Jurkat, Clone E6-1 (cell line): ENCODE measurements around the gene PUSL1.
A peak's percentile ranks its signal among the peaks of the same experiment; 100 is the strongest.
"Not testable (repeated sequence)": the region's sequence is repeated elsewhere in the genome, so short reads cannot be mapped to it uniquely, and the experiment has no call there.

ENCODE experiments used
- DNase-seq: peaks from one replicate; pipeline ENCODE4 v3.0.0-alpha.2; 2011; ENCODE audit warnings: low read depth, low spot score
- H3K4me3 ChIP-seq: 2 replicates; pipeline ENCODE4 v1.5.1; 2011; ENCODE audit warnings: mild to moderate bottlenecking, low read length, control low read depth, moderate library complexity

PUSL1 gene

DNA sequence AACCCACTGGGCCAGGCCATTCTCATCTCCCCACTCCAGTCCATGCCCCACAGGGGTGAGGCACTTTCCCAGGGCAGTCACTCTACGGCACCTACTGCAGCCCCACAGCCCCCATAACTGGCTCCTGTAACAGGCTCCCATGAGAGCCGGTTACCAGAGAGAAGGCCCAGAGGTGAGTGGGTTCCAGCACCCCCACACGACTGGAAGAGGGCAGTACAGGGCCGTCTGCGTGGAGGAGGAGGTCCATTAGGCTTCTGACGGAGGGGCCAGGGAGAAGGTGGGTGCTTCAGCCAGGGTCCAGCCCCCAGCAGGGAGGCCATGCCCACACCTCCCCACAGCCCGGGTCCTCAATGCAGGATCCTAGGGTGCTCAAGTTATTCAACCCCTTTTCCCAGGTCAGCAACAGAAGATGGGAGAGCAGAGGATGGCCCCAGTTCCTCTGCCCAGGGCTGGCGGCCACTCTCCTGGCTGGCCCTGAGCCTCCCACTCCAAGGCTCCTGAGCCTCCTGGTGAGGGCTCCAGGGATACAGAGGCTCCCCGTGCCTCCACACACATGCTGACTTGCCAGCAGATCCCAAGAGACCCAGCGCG, 2.2 kb upstream of the PUSL1 start:
- DNase-seq, result no peak
- peak overlapping the region; percentile 81 for H3K4me3 ChIP-seq

DNA sequence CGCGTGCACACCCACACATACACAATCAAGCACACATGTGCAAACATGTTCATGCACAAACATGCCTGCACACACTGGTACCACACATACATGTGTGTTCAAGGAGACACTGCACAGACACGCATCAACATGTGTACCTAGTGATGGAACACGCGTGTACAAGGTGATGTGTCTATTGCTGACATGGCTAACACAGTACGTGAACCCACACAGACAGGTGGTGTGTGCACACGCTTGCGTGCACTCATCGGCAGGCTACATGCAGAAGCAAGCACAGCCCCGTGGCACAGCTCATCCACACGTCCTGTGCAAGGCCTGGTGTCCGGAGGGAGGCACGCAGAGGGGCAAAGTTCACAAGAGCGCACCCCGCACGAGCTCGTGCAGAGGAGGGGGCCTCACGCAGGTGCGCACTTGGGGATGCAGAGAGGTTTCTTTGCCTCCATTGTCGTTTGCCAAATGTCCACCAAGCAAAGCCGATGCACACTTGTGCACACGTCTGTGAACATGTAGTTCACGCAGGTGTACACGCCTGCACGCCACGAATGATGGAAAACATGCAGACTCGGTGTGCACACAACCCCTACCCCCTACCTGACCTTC, 1.6 kb upstream of the PUSL1 start:
- no peak for DNase-seq
- peak overlapping the region; percentile 81 for H3K4me3 ChIP-seq

DNA sequence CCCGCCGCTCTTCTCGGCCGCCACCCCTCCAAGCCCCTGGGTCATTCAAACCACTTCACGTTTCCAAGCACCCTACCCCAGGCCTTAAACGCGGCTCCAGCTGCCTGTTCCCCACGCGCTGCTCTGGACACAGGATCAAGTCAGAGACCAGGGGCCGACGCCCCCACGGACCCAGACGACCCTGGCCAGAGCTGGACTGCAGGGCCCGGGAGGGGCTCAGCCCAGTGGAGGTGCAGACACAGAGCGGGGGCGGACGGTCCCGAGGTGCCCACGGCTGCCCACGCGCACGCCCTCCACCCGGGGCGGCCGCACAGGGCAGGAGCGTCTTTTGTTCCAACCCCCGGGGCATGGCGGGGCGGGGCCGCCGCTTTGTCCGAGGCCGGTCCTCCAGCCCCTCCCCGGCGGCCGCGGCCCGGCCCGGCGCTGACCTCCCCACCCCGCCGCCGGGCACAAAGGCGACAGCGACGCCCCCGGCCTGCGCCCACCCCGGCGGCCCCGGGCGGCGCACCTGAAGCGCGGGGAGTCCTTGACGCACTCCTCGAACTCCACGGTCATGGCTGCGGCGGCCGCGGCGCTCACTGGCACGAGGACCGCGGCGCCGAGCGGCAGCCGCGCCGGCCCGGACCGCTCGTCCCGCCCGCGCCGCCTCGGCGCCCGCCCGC, 1.0 kb upstream of the PUSL1 start:
- no peak for DNase-seq
- H3K4me3 ChIP-seq, result peak overlapping the region; percentile 81

DNA sequence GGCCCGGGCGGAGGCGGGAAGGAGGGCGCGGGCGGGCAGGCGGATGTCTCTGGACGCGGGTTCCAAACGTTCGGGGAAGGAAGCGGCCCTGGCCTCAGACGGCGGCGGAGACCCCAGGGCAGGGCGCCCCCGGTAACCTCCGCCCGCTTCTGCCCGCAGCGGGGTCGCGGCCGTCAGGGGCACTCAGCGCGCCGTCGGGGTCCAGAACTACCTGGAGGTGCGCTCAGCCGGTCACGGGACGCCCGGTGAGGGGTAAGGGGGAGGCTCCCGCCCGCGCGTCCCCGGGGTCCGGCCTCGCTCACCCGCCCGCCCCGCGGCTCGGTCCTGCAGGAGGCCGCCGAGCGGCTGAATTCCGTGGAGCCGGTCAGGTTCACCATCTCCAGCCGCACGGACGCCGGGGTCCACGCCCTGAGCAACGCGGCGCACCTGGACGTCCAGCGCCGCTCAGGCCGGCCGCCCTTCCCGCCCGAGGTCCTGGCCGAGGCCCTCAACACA, 406 bp downstream of the PUSL1 start:
- H3K4me3 ChIP-seq, result peak overlapping the region; percentile 64
- DNase-seq, result no peak

DNA sequence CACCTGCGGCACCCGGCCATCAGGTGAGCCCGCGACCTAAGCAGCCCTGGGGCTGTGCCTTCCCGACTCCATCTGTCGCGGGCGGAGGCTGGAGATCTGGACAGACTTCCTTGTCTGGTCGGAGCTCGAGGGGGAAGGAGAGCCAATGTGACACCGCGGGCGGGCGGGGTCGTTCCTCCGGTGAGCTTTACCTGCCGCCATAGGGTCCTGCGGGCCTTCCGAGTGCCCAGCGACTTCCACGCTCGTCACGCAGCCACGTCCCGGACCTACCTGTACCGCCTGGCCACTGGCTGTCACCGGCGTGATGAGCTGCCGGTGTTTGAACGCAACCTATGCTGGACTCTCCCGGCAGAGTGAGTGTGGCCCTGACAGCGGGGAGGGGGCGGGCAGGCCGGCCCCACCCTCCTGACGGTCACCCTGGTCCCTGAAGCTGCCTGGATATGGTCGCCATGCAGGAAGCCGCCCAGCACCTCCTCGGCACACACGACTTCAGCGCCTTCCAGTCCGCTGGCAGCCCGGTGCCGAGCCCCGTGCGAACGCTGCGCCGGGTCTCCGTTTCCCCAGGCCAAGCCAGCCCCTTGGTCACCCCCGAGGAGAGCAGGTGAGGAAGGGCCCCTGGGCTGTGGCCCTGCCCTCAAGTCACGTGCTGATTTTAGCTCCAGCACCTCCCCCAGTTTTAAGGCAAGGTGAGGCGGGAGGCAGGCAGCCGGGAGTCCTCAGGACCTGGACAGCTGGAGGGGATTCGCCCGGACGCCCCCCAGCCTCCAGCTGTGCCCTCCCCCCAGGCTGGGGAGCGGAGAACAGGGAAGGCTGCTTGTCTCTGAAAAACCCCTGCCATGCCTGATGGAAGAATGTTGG, 1.1 kb downstream of the PUSL1 start:
- no peak for DNase-seq
- peak overlapping the region; percentile 64 for H3K4me3 ChIP-seq

DNA sequence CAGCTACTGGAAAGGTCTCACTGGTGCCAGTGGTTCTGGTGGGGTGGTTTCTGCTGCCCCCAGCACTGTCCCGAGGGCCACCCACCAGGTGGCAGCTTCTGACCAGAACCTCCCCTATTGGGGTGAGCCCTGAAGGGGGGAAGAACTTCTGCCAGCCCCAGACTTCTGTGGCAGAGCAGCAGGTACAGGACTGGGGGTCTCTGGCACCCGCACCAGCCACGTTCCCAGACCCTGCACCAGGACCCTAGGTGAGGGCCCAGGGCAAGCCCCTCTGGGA, 1.6 kb downstream of the PUSL1 start:
- H3K4me3 ChIP-seq, result no peak overlapping the region
- DNase-seq, result no peak

DNA sequence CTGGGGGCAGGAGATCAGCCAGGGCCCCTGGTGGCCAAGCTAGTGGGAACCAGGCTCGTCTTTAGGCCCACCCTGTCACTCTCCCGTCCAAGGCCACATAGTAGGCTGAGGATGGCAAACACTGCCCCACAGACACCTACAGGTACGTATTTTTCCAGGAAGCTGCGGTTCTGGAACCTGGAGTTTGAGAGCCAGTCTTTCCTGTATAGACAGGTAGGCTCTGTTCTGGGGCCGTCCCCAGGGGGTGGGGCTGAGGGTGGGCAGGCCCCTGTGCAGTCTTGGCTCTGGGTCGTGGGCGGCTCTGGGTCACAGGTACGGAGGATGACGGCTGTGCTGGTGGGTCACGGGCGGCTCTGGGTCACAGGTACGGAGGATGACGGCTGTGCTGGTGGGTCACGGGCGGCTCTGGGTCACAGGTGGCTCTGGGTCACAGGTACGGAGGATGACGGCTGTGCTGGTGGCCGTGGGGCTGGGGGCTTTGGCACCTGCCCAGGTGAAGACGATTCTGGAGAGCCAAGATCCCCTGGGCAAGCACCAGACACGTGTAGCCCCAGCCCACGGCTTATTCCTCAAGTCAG, 2.2 kb downstream of the PUSL1 start:
- DNase-seq, result no peak
- H3K4me3 ChIP-seq, result no peak overlapping the region

DNA sequence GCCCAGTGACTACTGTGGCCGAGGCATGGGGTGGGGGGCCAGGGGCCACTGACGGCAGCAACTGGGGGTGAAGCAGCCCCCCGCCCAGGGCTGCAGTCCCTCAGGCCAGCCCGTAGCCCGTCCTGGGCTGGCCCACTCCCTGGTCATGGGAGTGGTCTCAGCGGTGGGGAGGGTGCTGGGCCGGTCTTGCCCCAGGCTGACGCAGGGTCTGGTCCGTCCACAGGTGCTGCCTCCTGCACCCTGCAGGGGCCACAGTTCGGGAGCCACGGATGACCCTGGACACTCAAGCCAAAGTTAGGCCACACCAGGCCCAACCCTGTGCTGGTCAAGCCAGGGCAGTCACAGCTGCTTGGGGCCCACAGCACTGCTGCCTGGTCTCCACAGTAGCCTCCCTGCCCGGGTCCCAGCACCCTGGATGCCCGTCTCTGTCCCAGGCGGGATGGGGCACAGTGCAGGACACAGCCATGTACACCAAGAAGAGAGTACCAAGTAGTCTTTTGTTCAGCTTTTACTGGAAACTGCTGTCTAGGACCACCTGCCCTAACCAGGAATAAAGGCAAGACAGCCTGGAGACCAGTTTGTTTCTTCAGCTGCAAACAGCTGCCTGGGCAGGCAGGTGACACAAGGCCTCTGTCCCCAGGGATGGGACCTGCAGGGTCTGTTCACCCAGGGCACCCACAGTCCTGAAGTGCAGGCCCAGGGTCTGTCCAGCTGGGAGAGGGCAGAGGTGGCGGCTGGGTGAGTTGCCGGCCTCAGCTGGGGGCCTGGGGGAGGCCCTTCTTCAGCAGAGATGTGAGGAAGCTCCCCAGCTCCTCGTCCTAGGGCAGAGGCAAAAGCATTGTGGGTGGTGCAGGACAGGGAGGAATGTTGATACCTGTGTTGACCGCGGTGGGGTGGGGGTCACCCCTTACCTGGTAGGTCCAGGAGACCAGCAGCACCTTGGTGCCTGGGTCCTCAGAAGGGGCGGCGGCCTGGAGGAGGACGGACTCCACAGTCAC, 3.0 kb downstream of the PUSL1 start:
- H3K4me3 ChIP-seq, result no peak overlapping the region
- no peak for DNase-seq

DNA sequence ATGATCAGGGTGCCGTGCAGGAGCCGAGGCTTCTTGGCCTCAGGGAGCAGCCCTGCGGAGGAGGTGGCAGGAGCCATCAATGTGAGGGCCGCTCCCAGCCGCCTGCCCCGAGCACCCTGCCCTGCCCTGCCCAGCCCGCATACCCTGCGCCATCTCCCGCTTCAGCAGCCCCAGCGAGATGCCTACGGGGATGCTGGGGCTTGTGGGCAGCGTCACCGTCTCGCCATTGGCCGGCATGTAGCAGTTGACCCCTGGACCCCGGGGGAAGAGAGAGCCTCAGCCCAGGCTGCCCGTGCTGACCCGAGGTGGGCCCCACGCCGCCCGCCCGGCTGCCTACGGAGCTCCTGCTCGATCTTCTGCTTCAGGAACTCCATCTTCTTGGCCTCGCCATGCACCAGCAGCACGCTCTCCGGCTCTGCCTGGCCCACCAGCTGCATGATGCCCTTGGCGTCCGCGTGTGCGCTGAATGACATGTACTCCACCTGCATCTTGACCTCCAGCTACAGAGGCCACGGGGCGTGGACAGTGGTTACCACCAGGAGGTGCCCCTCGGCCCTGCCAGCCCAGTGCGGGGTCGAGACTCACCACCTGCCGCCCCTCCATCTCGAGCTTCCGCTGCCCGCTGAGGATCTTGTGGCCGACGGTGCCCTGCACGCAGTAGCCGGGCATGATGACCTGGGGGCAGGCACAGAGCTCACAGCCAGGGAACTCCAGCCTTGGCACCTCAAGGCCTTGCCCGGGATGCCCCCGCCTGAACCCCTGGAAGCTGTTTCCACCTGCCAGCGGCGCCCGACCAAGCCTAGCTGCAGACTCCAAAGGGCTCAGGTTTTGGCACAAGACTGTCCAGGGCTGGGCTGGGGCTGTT, 4.3 kb downstream of the PUSL1 start:
- no peak for DNase-seq
- H3K4me3 ChIP-seq, result no peak overlapping the region

DNA sequence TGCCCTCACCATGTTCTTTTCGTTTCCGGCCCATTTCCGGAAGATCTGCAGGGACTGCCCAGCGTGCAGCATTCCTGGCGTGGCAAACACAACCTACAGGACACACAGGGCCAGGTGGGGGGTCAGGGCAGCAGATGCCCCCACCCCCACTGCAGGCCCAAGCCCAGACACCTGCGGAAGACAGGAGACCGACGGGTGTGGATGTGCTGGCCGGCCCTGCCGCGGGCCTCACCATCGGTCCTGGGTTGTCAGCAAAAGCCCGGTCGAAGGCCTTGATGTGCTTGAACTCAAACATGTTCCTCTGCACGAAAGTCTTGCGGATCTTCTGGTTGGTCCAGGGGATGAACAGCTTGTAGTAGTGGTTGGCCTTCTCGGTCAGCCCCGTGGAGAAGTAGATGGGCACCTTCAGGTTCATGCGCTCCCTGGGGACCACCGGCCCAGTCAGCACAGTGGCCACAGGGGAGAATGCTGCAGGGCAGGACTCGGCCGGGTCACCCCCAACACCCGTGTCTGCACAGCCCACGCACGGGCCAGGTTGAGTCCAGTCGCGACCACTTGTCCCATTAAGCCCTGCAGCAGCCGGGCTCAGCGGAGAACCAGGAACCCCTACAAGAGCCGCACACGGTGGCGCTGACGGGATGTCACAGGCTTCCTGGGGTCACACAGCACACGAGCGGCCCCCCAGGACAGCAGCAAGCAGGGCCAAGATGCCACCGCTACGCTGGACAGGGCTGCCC, 5.3 kb downstream of the PUSL1 start:
- DNase-seq, result no peak

DNA sequence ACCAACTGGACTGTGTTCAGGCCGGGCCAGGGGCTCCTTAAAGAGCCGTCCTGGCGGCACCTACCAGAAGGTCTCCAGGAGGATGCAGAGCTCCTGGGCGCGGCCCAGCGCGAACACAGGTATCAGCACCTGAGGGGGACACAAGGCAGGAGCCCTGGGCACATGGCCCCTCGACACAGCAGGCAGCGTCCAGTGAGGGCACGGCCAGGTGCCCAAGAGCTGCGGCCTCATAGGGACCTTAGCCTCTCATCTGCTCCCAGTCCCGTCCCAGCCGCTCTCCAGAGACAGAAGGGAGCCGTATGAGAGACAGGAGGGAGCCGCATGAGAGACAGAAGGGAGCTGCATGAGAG, 5.8 kb downstream of the PUSL1 start:
- DNase-seq, result no peak
- H3K4me3 ChIP-seq, result no peak overlapping the region

More for the DNA sequence above, 5.3 kb downstream of the PUSL1 start:
- no peak overlapping the region for H3K4me3 ChIP-seq

DNA sequence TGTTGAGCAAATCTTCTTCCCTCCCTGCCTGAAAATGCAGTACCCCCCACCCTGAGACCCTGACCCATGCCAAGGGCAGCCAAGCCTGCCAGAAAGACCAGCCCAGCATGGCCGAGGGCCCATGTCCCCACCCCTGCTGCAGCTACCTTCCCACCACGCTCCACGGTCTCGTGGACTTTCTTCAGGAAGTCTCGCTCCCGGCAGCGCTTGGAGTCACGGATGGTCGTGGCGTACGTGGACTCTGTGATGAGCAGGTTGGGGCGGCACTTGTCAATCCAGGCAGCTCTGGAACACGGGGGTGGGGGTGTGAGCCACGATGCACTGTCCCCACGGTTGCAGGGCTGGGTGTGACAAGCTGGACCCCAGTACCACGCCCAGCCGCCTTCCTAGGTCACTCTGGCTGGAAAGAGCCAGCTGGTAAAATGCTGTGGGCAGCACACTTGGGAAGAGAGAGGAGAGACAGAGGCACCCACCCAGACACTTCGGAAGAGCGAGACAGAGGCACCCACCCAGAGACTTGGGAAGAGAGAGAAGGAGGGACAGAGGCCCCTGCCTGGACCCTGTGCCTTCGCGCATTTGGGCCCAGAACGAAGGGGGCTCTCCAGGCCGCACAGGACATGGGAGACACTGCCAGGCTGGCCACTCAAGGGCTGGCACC, 6.4 kb downstream of the PUSL1 start:
- no peak for DNase-seq
- no peak overlapping the region for H3K4me3 ChIP-seq

DNA sequence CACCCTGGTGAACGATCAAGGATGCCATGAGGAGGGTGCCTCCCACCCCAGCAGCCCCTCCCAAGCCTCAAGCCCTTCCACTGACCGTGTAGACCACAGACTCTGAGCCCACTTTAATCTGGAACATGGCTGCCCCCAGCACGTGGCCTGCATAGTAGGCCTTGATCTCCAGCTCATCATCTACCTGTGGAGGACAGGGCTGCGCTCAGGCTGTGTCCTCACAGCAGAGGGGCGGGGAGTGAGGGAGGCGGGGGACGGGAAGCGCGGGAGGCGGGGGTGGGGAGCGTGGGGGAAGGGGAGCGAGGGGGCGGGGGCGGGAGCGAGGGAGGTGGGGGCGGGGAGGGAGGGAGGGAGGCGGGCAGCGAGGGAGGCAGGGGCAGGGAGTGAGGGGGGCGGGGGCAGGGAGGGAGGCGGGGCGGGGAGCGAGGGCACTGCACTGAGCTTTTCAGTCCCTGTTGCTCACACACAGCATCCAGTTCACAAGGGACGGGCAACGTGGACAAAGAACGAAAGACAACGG, 7.1 kb downstream of the PUSL1 start:
- no peak overlapping the region for H3K4me3 ChIP-seq

DNA sequence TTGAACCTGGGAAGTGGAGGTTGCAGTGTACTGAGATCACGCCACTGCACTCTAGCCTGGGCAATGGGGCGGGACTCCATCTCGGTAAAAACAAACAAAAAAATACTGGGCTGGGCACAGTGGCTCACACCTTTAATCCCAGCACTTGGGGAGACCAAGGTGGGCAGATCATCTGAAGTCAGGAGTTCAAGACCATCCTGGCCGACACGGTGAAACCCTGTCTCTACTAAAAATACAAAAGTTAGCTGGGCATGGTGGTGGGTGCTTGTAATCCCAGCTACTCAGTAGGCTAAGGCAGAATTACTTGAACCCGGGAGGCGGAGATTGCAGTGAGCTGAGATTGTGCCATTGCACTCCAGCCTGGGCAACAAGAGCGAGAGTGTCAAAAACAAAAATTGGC, 7.8 kb downstream of the PUSL1 start:
- not testable (repeated sequence) for DNase-seq, H3K4me3 ChIP-seq

More for the DNA sequence above, 7.1 kb downstream of the PUSL1 start:
- no peak for DNase-seq

DNA sequence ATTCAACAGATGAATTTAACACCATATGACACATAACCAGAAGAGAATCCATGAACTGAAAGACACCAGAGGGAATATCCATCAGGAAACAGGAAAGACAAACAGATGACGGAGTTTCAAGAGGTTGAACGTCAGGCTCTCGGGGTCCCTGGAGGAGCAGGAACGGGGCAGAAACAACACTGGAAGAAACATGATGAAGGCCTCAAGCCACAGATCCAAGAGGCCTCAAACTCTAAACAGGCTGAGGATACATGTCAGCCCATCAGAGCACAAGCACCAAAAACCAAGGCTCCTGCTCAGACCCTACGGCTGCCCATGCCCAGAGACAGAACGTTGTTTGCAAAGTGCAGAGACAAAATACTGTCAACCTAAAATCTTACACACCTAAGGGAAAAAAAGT, 9.0 kb downstream of the PUSL1 start:
- DNase-seq, result no peak
- no peak overlapping the region for H3K4me3 ChIP-seq

DNA sequence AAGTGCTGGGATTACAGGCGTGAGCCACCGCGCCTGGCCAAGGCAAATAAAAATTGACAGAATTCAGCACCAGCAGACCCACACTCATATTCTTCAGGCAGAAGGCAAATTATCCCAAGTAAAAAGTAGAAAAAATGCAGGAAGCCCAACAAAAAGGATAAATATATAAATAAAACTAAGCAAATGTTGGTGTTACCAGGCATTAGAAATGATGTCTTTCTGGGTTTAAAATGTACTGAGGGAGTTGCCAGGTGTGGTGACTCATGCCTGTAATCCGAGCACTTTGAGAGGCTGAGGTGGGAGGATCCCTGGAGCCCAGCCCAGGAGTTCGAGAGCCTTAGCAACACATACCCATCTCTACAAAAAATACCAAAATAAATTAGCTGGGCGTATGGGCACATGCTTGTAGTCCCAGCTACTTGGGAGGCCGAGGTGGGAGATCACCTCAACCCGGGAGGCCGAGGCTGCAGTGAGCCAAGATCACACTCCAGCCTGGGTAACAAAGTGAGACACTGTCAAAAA, 9.8 kb downstream of the PUSL1 start:
- H3K4me3 ChIP-seq, result no peak overlapping the region
- no peak for DNase-seq
